SK-N-SH (cell line): ENCODE data around the gene SEMA6C. TPM values are rescaled to one million over a fixed set of nuclear protein-coding genes. Genes with fewer than 3 reads are reported as not detected.

Experiments
- CTCF ChIA-PET: fragments of 300-600, 350-600 bp; formaldehyde crosslinking; extraction: SDS; loops from one replicate; lab custom pipeline; 2021; lab: Yijun Ruan, JAX
- POLR2A ChIA-PET: fragments of 350-600 bp; sonication (Branson Sonifier 250); formaldehyde crosslinking; extraction: SDS; loops from one replicate; lab custom pipeline; 2020; ENCODE audit warnings: antibody characterized with exemption, inconsistent platforms; lab: Yijun Ruan, JAX
- DNase-seq: peaks from one replicate; pipeline ENCODE4 v3.0.0; 2012
- H2AFZ ChIP-seq: fragments of 200-600 bp; sonication (generic); 2 replicates; pipeline ENCODE4 v1.8.1; 2016; ENCODE audit warnings: antibody characterized with exemption, mild to moderate bottlenecking, low read depth
- H3F3A ChIP-seq: fragments of 200-600 bp; sonication (generic); replicated peaks from 2 replicates; pipeline ENCODE3; 2016; ENCODE audit warnings: antibody characterized with exemption, mild to moderate bottlenecking; ENCODE audit not compliant: insufficient read depth
- H3K27ac ChIP-seq, 2 experiments: fragments of 200-500 bp in 1 of 2; fragments of 200-600 bp in 1 of 2; sonication (Bioruptor generic) in 1 of 2; sonication (generic), shearing (Covaris generic) in 1 of 2; 2 replicates each; pipeline versions ENCODE4 v1.5.1 to v1.6.1; 2014 to 2016; ENCODE audit warnings: low read depth in 2 of 2, inconsistent platforms in 1 of 2, low read length in 1 of 2, mild to moderate bottlenecking in 1 of 2, mixed read lengths in 1 of 2
- H3K27me3 ChIP-seq: fragments of 200-600 bp; sonication (generic), shearing (Covaris generic); 2 replicates; pipeline ENCODE4 v1.6.1; 2016; ENCODE audit warnings: mixed run types; ENCODE audit not compliant: insufficient read depth
- H3K36me3 ChIP-seq, 2 experiments: fragments of 200-500 bp in 1 of 2; fragments of 200-600 bp in 1 of 2; sonication (Bioruptor generic) in 1 of 2; sonication (generic) in 1 of 2; replicated peaks in 1 of 2; 2 replicates each; pipeline versions ENCODE3 to v1.5.1; 2014 to 2016; ENCODE audit warnings: low read length in 1 of 2, mild to moderate bottlenecking in 1 of 2; ENCODE audit not compliant: insufficient read depth in 2 of 2, control insufficient read depth in 1 of 2
- H3K4me1 ChIP-seq, 2 experiments: fragments of 200-500 bp in 1 of 2; fragments of 200-600 bp in 1 of 2; sonication (Bioruptor generic) in 1 of 2; sonication (generic), shearing (Covaris generic) in 1 of 2; 2 replicates each; pipeline versions ENCODE4 v1.5.1 to v1.6.1; 2014 to 2016; ENCODE audit warnings: low read depth in 1 of 2, low read length in 1 of 2, mixed run types in 1 of 2; ENCODE audit not compliant: insufficient read depth in 2 of 2, control insufficient read depth in 1 of 2
- H3K4me2 ChIP-seq: fragments of 200-600 bp; sonication (generic), shearing (Covaris generic); 2 replicates; pipeline ENCODE4 v1.6.1; 2017; ENCODE audit warnings: mixed run types
- H3K4me3 ChIP-seq, 2 experiments: fragments of 200-500 bp in 1 of 2; fragments of 200-600 bp in 1 of 2; sonication (Bioruptor generic) in 1 of 2; sonication (generic), shearing (Covaris generic) in 1 of 2; 2 replicates each; pipeline versions ENCODE4 v1.5.1 to v1.8.1; 2014 to 2016; ENCODE audit warnings: low read depth in 2 of 2, inconsistent platforms in 1 of 2, low read length in 1 of 2, mild to moderate bottlenecking in 1 of 2, mixed read lengths in 1 of 2, moderate library complexity in 1 of 2
- H3K79me2 ChIP-seq: fragments of 200-600 bp; sonication (generic); 2 replicates; pipeline ENCODE4 v1.8.1; 2017; ENCODE audit warnings: mild to moderate bottlenecking; ENCODE audit not compliant: insufficient read depth
- H3K9ac ChIP-seq: fragments of 200-600 bp; sonication (generic); 2 replicates; pipeline ENCODE4 v1.6.1; 2017; ENCODE audit warnings: mixed run types
- H3K9me2 ChIP-seq: fragments of 200-600 bp; sonication (generic); 2 replicates; pipeline ENCODE4 v1.6.1; 2017; ENCODE audit warnings: mixed run types
- H3K9me3 ChIP-seq: fragments of 200-600 bp; sonication (generic); 2 replicates; pipeline ENCODE4 v1.6.1; 2017; ENCODE audit warnings: mixed run types, mild to moderate bottlenecking, moderate library complexity
- H4K20me1 ChIP-seq: fragments of 200-600 bp; sonication (generic); 2 replicates; pipeline ENCODE4 v1.6.1; 2017; ENCODE audit warnings: mild to moderate bottlenecking, mixed run types; ENCODE audit not compliant: insufficient read depth
- EP300 ChIP-seq, 2 experiments: IDR thresholded peaks; 2 replicates each; pipeline versions ENCODE4 v1.4.0 to v1.6.1; 2012; ENCODE audit warnings: borderline replicate concordance in 1 of 2, low read depth in 1 of 2, low read length in 1 of 2
- EZH2phosphoT487 ChIP-seq: fragments of 200-600 bp; sonication (generic); IDR thresholded peaks from 2 replicates; pipeline ENCODE4 v1.6.1; 2017; ENCODE audit warnings: low read depth, mixed run types, mild to moderate bottlenecking, antibody characterized with exemption, moderate library complexity, borderline replicate concordance
- FOSL2 ChIP-seq: IDR thresholded peaks from 2 replicates; pipeline ENCODE4 v1.4.0; 2012; ENCODE audit warnings: low read depth, mild to moderate bottlenecking, moderate library complexity, borderline replicate concordance
- FOXJ3 ChIP-seq: sonication (generic); formaldehyde crosslinking; IDR thresholded peaks from 2 replicates; pipeline ENCODE4 v1.5.1; 2020; ENCODE audit warnings: mild to moderate bottlenecking, missing genetic modification reagents
- FOXM1 ChIP-seq: IDR thresholded peaks from 2 replicates; pipeline ENCODE4 v1.4.0; 2012; ENCODE audit warnings: low read depth, mild to moderate bottlenecking
- GABPA ChIP-seq: IDR thresholded peaks from 2 replicates; pipeline ENCODE4 v1.4.0; 2012; ENCODE audit warnings: low read depth, mild to moderate bottlenecking
- GATA2 ChIP-seq: sonication (generic); formaldehyde crosslinking; IDR thresholded peaks from 2 replicates; pipeline ENCODE4 v1.5.0; 2020; ENCODE audit warnings: mild to moderate bottlenecking, missing genetic modification reagents
- MEF2A ChIP-seq: IDR thresholded peaks from 2 replicates; pipeline ENCODE4 v1.4.0; 2012; ENCODE audit warnings: low read depth, borderline replicate concordance
- MXI1 ChIP-seq: IDR thresholded peaks from 2 replicates; pipeline ENCODE4 v1.6.1; 2012; ENCODE audit warnings: mild to moderate bottlenecking, low read depth, low read length, improper control_type of control experiment
- NFIC ChIP-seq: IDR thresholded peaks from 2 replicates; pipeline ENCODE4 v1.4.0; 2012; ENCODE audit warnings: borderline replicate concordance
- POLR2AphosphoS5 ChIP-seq: IDR thresholded peaks from 2 replicates; pipeline ENCODE4 v1.6.1; 2012; ENCODE audit warnings: low read depth, low read length
- RAD21 ChIP-seq: IDR thresholded peaks from 2 replicates; pipeline ENCODE4 v1.6.1; 2012; ENCODE audit warnings: mild to moderate bottlenecking, low read length
- RCOR1 ChIP-seq: fragments of 150-350 bp; IDR thresholded peaks from 2 replicates; pipeline ENCODE4 v1.6.1; 2017; ENCODE audit warnings: antibody characterized with exemption, low read length
- RXRA ChIP-seq: IDR thresholded peaks from 2 replicates; pipeline ENCODE4 v1.4.0; 2012; ENCODE audit warnings: low read depth, mild to moderate bottlenecking, borderline replicate concordance
- SIN3A ChIP-seq: IDR thresholded peaks from 2 replicates; pipeline ENCODE4 v1.6.1; 2012; ENCODE audit warnings: low read depth, mild to moderate bottlenecking, low read length, moderate library complexity, borderline replicate concordance
- TCF12 ChIP-seq: IDR thresholded peaks from 2 replicates; pipeline ENCODE4 v1.4.0; 2012
- WGBS: methylation state at CpG from one replicate; pipeline ENCODE4 v1.1.6; 2017; ENCODE audit warnings: low lambda C conversion rate; 5-methylcytosine and 5-hydroxymethylcytosine counted together
- polyA plus RNA-seq, 3 experiments: library from polyadenylated mRNA; depleted of rRNA; stranded (reverse); fragments of >200 nt; gene quantifications; 2 replicates each; pipeline ENCODE4 v1.2.3, GENCODE V29; 2012
- TF ChIP-seq, protein P1 (sequence below): IDR thresholded peaks from 2 replicates; pipeline ENCODE4 v1.4.0; 2012; ENCODE audit warnings: low read depth
- TF ChIP-seq, protein P2 (sequence below): fragments of 150-350 bp; IDR thresholded peaks from 2 replicates; pipeline ENCODE4 v1.6.1; 2016; ENCODE audit warnings: mild to moderate bottlenecking, low read depth, low read length
- TF ChIP-seq, protein P3 (sequence below): IDR thresholded peaks from 2 replicates; pipeline ENCODE4; 2012
- TF ChIP-seq, protein P4 (sequence below): IDR thresholded peaks from 2 replicates; pipeline ENCODE4 v1.4.0; 2012; ENCODE audit warnings: low read depth, borderline replicate concordance

Gene SEMA6C
- polyA plus RNA-seq, 1 of the 3 experiments (the other 2 are of a cell fraction), result 4.0 TPM

DNA sequence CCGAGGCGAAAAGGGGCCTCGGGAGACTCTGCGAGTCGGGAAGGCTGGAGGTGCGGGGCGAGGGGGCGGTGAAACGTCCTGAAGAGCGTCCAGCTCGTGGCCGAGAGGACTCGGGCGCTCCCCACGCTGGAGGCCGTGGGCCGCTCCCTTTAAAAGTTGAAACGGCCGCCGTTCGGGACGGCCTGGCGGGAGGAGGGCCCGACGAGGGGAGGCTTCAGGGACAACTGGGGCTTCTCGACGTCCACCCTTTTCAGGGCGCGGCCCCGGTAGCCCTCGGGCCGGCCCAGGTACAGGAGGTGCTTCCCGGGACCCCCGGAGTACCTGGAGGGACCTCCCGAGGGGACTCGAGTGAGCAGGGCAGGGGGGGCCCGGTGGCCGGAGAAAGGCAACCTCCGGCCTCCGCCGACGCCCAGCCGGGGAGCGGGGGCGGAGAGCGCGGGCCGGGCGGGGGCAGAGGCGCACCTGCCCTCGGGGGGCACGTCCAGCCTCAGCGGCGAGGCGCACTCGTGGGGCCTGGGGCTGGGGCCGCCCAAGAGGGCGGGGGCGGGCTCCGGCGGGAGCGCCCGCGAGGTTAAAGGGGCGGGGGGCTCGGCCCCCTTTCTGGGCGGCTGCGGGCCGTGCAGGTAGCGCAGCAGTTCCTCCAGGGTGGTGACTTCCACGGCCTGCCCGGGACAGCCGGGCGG, 14.0 kb downstream of the SEMA6C start:
- H2AFZ ChIP-seq, result no peak overlapping the region
- no peak overlapping the region for H3K4me3 ChIP-seq
- H4K20me1 ChIP-seq, result no peaks in the 10 kb centered on the region
- no peaks in the 10 kb centered on the region for H3K27me3 ChIP-seq
- TF ChIP-seq POLR2AphosphoS5 (no peak), MXI1 (no peak), FOSL2 (no peak), EP300 (IDR thresholded peaks at IDR 0.05; ENCODE audit: borderline replicate concordance in 1 of 2, low read depth in 1 of 2, low read length in 1 of 2) (no peak), NFIC (no peak), FOXM1 (no peak), RCOR1 (no peak), FOXJ3 (CRISPR knock-in tag) (no peak), TCF12 (no peak), RXRA (no peak), GATA2 (no peak), RAD21 (no peak), MEF2A (no peak)
- TF ChIP-seq, protein P1, sequence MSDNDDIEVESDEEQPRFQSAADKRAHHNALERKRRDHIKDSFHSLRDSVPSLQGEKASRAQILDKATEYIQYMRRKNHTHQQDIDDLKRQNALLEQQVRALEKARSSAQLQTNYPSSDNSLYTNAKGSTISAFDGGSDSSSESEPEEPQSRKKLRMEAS, result no peak
- TF ChIP-seq, protein P2, sequence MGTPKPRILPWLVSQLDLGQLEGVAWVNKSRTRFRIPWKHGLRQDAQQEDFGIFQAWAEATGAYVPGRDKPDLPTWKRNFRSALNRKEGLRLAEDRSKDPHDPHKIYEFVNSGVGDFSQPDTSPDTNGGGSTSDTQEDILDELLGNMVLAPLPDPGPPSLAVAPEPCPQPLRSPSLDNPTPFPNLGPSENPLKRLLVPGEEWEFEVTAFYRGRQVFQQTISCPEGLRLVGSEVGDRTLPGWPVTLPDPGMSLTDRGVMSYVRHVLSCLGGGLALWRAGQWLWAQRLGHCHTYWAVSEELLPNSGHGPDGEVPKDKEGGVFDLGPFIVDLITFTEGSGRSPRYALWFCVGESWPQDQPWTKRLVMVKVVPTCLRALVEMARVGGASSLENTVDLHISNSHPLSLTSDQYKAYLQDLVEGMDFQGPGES, result no peak
- TF ChIP-seq, protein P3, sequence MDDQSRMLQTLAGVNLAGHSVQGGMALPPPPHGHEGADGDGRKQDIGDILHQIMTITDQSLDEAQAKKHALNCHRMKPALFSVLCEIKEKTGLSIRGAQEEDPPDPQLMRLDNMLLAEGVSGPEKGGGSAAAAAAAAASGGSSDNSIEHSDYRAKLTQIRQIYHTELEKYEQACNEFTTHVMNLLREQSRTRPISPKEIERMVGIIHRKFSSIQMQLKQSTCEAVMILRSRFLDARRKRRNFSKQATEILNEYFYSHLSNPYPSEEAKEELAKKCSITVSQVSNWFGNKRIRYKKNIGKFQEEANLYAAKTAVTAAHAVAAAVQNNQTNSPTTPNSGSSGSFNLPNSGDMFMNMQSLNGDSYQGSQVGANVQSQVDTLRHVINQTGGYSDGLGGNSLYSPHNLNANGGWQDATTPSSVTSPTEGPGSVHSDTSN, result no peak
- POLR2A ChIA-PET, result no interaction called here
- WGBS, result 96% methylated on average over 34 of the region's 74 CpGs
- no peaks in the 10 kb centered on the region for H3K4me1 ChIP-seq
- no peak overlapping the region for H3K9ac ChIP-seq
- H3K9me3 ChIP-seq, result no peaks in the 10 kb centered on the region
- peak; percentile 37 for DNase-seq
- H3F3A ChIP-seq, result peaks cover 13% of the 10 kb centered on the region
- H3K4me2 ChIP-seq, result no peak overlapping the region
- H3K27ac ChIP-seq, result no peak overlapping the region
- H3K79me2 ChIP-seq, result no peaks in the 10 kb centered on the region
- H3K9me2 ChIP-seq, result no peaks in the 10 kb centered on the region
- CTCF ChIA-PET, result no interaction called here
- H3K36me3 ChIP-seq, result no peaks in the 10 kb centered on the region

GRCh38 chr1:151131701-151132334, 14.6 kb downstream of the SEMA6C start:
- CTCF ChIA-PET, result interaction anchor here (0.7 to 1.7 kb wide), 2 partner anchors 32 to 876 kb away, joined by 3 to 8 read pairs; no protein-coding TSS in a partner anchor
- POLR2A ChIA-PET, result no interaction called here
- H3K27me3 ChIP-seq, result no peaks in the 10 kb centered on the region
- H3K4me1 ChIP-seq, result no peaks in the 10 kb centered on the region
- H3K9me3 ChIP-seq, result no peaks in the 10 kb centered on the region
- H3K9me2 ChIP-seq, result no peaks in the 10 kb centered on the region
- H2AFZ ChIP-seq, result no peak overlapping the region
- no peak overlapping the region for H3K4me2 ChIP-seq
- WGBS, result 86% methylated on average over 26 of the region's 39 CpGs
- H3K27ac ChIP-seq, result no peak overlapping the region
- no peak overlapping the region for H3K4me3 ChIP-seq
- no peaks in the 10 kb centered on the region for H3K36me3 ChIP-seq
- H4K20me1 ChIP-seq, result no peaks in the 10 kb centered on the region
- peaks cover 13% of the 10 kb centered on the region for H3F3A ChIP-seq
- peak; percentile 23 for DNase-seq
- no peak overlapping the region for H3K9ac ChIP-seq
- no peaks in the 10 kb centered on the region for H3K79me2 ChIP-seq
- TF ChIP-seq FOXM1 (no peak), SIN3A (no peak), MXI1 (no peak), GABPA (no peak), GATA2 (no peak), EZH2phosphoT487 (no peak)
- TF ChIP-seq, protein P4, sequence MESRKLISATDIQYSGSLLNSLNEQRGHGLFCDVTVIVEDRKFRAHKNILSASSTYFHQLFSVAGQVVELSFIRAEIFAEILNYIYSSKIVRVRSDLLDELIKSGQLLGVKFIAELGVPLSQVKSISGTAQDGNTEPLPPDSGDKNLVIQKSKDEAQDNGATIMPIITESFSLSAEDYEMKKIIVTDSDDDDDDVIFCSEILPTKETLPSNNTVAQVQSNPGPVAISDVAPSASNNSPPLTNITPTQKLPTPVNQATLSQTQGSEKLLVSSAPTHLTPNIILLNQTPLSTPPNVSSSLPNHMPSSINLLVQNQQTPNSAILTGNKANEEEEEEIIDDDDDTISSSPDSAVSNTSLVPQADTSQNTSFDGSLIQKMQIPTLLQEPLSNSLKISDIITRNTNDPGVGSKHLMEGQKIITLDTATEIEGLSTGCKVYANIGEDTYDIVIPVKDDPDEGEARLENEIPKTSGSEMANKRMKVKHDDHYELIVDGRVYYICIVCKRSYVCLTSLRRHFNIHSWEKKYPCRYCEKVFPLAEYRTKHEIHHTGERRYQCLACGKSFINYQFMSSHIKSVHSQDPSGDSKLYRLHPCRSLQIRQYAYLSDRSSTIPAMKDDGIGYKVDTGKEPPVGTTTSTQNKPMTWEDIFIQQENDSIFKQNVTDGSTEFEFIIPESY, result no peak
- TF ChIP-seq, protein P2, result no peak
